Measurements from ENCODE around the gene EAF2.

DNA sequence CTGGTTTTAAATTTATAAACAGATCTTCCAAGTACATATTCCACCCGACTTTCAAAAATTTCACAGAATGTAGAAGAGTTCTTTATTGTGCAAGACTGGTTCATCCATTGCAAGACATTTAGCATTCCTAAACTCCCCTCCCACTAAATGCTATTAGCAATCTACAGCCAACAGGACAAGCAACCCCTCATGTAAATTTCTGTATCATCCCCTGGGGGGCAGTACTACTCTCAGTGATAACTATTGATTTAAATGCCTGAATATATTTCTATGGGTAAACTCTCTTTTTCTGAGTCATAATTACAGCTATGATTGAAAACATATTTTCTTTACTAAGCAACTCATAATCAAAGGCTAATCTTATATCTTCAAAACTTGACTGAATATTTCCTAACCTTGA lies 48.5 kb downstream of the EAF2 start:
- TF ChIP-seq, protein P1, sequence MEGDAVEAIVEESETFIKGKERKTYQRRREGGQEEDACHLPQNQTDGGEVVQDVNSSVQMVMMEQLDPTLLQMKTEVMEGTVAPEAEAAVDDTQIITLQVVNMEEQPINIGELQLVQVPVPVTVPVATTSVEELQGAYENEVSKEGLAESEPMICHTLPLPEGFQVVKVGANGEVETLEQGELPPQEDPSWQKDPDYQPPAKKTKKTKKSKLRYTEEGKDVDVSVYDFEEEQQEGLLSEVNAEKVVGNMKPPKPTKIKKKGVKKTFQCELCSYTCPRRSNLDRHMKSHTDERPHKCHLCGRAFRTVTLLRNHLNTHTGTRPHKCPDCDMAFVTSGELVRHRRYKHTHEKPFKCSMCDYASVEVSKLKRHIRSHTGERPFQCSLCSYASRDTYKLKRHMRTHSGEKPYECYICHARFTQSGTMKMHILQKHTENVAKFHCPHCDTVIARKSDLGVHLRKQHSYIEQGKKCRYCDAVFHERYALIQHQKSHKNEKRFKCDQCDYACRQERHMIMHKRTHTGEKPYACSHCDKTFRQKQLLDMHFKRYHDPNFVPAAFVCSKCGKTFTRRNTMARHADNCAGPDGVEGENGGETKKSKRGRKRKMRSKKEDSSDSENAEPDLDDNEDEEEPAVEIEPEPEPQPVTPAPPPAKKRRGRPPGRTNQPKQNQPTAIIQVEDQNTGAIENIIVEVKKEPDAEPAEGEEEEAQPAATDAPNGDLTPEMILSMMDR (IDR thresholded peaks at IDR 0.05), result peak; percentile 62
- no peak for TF ChIP-seq EZH2 (IDR thresholded peaks at IDR 0.05; ENCODE audit: borderline replicate concordance, insufficient read depth, low read depth, low read length, poor library complexity, severe bottlenecking)

Measured in B cell (primary cell).